Ovary (tissue), 9 donors: ENCODE data around the gene PARD3. TPM values are rescaled to one million over a fixed set of nuclear protein-coding genes. Genes with fewer than 3 reads are reported as not detected.

Experiments used
- DNase-seq, 5 donors: peaks; one replicate each; pipeline ENCODE4 v3.0.0-alpha.2; 2019 to 2020
- H3K27ac ChIP-seq, 2 donors: fragments of 200-600 bp; one replicate each; pipeline versions ENCODE4 v1.5.1 to v1.8.0; 2019 to 2022
- H3K27me3 ChIP-seq: fragments of 200-600 bp; one replicate; pipeline ENCODE4 v1.8.0; 2022
- H3K36me3 ChIP-seq: fragments of 200-600 bp; sonication (generic); one replicate; pipeline ENCODE4 v1.5.1; 2019
- H3K4me1 ChIP-seq: one replicate; pipeline ENCODE4 v1.8.1; 2013; ENCODE audit warnings: mild to moderate bottlenecking, moderate library complexity; ENCODE audit not compliant: insufficient read depth
- H3K4me3 ChIP-seq: fragments of 200-600 bp; sonication (generic); one replicate; pipeline ENCODE4 v1.5.1; 2017
- H3K9me3 ChIP-seq, 2 donors: fragments of 200-600 bp in 1 of 2; sonication (generic) in 1 of 2; one replicate each; pipeline versions ENCODE4 v1.5.1 to v1.8.1; 2013 to 2019; ENCODE audit warnings: mild to moderate bottlenecking in 1 of 2, moderate library complexity in 1 of 2
- CTCF ChIP-seq, 3 donors: fragments of 450-650 bp in 2 of 3; fragments of 200-600 bp in 1 of 3; IDR thresholded peaks; one replicate each; pipeline versions ENCODE4 v1.5.1 to v1.8.0; 2016 to 2022; ENCODE audit warnings: antibody characterized with exemption in 3 of 3, mild to moderate bottlenecking in 1 of 3
- EP300 ChIP-seq: sonication (generic); formaldehyde crosslinking; IDR thresholded peaks from one replicate; pipeline ENCODE4 v1.6.1; 2017; ENCODE audit warnings: antibody characterized with exemption
- POLR2A ChIP-seq: fragments of 450-650 bp; IDR thresholded peaks from one replicate; pipeline ENCODE4 v1.6.1; 2017; ENCODE audit warnings: antibody characterized with exemption, mild to moderate bottlenecking, moderate library complexity
- WGBS, 3 donors: extraction: QIAGEN DNeasy Blood & Tissue Kit in 1 of 3; methylation state at CpG; one replicate each; pipeline versions ENCODE4 v1.1.5 to v1.1.7; 2013 to 2017; 5-methylcytosine and 5-hydroxymethylcytosine counted together
- intact Hi-C, 4 donors: fragments of 100-400 bp; cut with DNase I; formaldehyde crosslinking; loops; one replicate each; pipeline versions ENCODE4 v1.11.0 to v1.15.1; 2022 to 2023
- polyA plus RNA-seq, 2 donors: library from polyadenylated mRNA; stranded (reverse); fragments of 200-250 nt in 1 of 2; fragments of 350-450 nt in 1 of 2; fragmentation: Illumina TruSeq in 1 of 2; extraction: RNeasy Lipid Tissue Mini Kit (QIAGEN cat#74804) in 1 of 2; gene quantifications; one replicate each; pipeline ENCODE4 v1.2.3, GENCODE V29; 2013 to 2014
- total RNA-seq, 7 donors: library from RNA; depleted of rRNA in 2 of 7; stranded (reverse); fragments of >200 nt in 2 of 7; fragmentation: NEBNext Ultra II Directional in 3 of 7; extraction: Animal tissue kit (Norgen Biotek cat#: 25700) in 3 of 7; gene quantifications; one replicate each; pipeline versions ENCODE4 v1.1.0 to v1.2.4, GENCODE V29; 2016 to 2023
- donor health status: DM: no; HTN: no; CAD: no; lungs with moderate emphysema.
- donor health status: DM: no; HTN: no; CAD: no.
- donor health status: Bipolar disorder and iron deficiency.
- donor health status: DM: yes; HTN: yes; CAD: no.
- donor health status: DM: no; HTN: no; CAD: no.
- donor health status: DM: yes; HTN: yes; CAD: no.

The PARD3 gene
- total and polyA plus RNA-seq, 9 donors, result 31.8 to 92.3 (median 67.1) TPM

- no peaks in the 10 kb centered on the region for H3K4me1 ChIP-seq
- no peaks in the 10 kb centered on the region for H3K9me3 ChIP-seq
- intact Hi-C loops, result no loop called here
- DNase-seq, result no peak
- H3K27me3 ChIP-seq, result no peaks in the 10 kb centered on the region
- H3K27ac ChIP-seq, result no peak overlapping the region
- H3K4me3 ChIP-seq, result no peak overlapping the region
- no peaks in the 10 kb centered on the region for H3K36me3 ChIP-seq
- TF ChIP-seq POLR2A (no peak), CTCF (IDR thresholded peaks at IDR 0.05) (no peak), EP300 (no peak)
Measured at GRCh38 chr10:34094961-34095360, 720.1 kb downstream of the PARD3 start.

- no peaks in the 10 kb centered on the region for H3K36me3 ChIP-seq
- H3K4me1 ChIP-seq, result no peaks in the 10 kb centered on the region
- H3K9me3 ChIP-seq, result no peaks in the 10 kb centered on the region
- no peaks in the 10 kb centered on the region for H3K27me3 ChIP-seq
- H3K27ac ChIP-seq, result no peak overlapping the region
- intact Hi-C loops, result no loop called here
- 78 to 96% (median 86%) methylated on average over 7 of the region's 7 CpGs for WGBS, 3 donors
- H3K4me3 ChIP-seq, result no peak overlapping the region
- peak in 2 of 5 donors; percentile 5 to 7 for DNase-seq
- TF ChIP-seq POLR2A (no peak), CTCF (IDR thresholded peaks at IDR 0.05) (no peak), EP300 (no peak)
Measured at GRCh38 chr10:34094146-34094696, 720.9 kb downstream of the PARD3 start.

GRCh38 chr10:34092891-34093290 is 722.2 kb downstream of the PARD3 start:
- no peak for DNase-seq
- no peaks in the 10 kb centered on the region for H3K36me3 ChIP-seq
- H3K4me1 ChIP-seq, result no peaks in the 10 kb centered on the region
- WGBS, 3 donors, result 90 to 98% (median 93%) methylated on average over 1 of the region's 1 CpG
- no peak overlapping the region for H3K27ac ChIP-seq
- TF ChIP-seq CTCF (IDR thresholded peaks at IDR 0.05) (no peak), POLR2A (no peak), EP300 (no peak)
- H3K4me3 ChIP-seq, result no peak overlapping the region
- no peaks in the 10 kb centered on the region for H3K9me3 ChIP-seq
- H3K27me3 ChIP-seq, result no peaks in the 10 kb centered on the region
- intact Hi-C loops, result no loop called here

GRCh38 chr10:34091635-34092195 is 723.4 kb downstream of the PARD3 start:
- Histone ChIP-seq H3K4me3 (no peak overlapping the region), H3K9me3 (no peaks in the 10 kb centered on the region), H3K27ac (no peak overlapping the region), H3K36me3 (no peaks in the 10 kb centered on the region), H3K27me3 (no peaks in the 10 kb centered on the region), H3K4me1 (no peaks in the 10 kb centered on the region)
- no peak for DNase-seq
- intact Hi-C loops, result no loop called here
- TF ChIP-seq POLR2A, result no peak
- TF ChIP-seq EP300, result no peak
- no peak for TF ChIP-seq CTCF (IDR thresholded peaks at IDR 0.05)
- 94 to 98% (median 96%) methylated on average over 6 of the region's 6 CpGs for WGBS, 3 donors
